HepG2 (cell line): ENCODE data around the gene CNTFR. TPM values are rescaled to one million over a fixed set of nuclear protein-coding genes. Genes with fewer than 3 reads are reported as not detected.

Experiments used
- BORCS8-MEF2B ChIP-seq: sonication (generic); formaldehyde crosslinking; IDR thresholded peaks from 2 replicates; pipeline ENCODE4 v1.8.0; 2022; ENCODE audit warnings: mild to moderate bottlenecking, missing genetic modification reagents
- CBFB ChIP-seq: sonication (generic); formaldehyde crosslinking; IDR thresholded peaks from 2 replicates; pipeline ENCODE4 v1.4.0; 2020; ENCODE audit warnings: missing genetic modification reagents
- CREB1 ChIP-seq, 2 experiments: fragments of 450-650 bp in 1 of 2; IDR thresholded peaks; 2 replicates each; pipeline ENCODE4 v1.6.1; 2016 to 2017; ENCODE audit warnings: control low read depth in 1 of 2, mild to moderate bottlenecking in 1 of 2, missing compliant biosample characterization in 1 of 2, missing genetic modification characterization in 1 of 2
- DZIP1 ChIP-seq: sonication (generic); formaldehyde crosslinking; IDR thresholded peaks from 2 replicates; pipeline ENCODE4 v1.5.0; 2020; ENCODE audit warnings: mild to moderate bottlenecking, missing genetic modification reagents
- GABPB1 ChIP-seq: IDR thresholded peaks from 2 replicates; pipeline ENCODE4 v1.6.1; 2016; ENCODE audit warnings: mild to moderate bottlenecking, missing genetic modification reagents, moderate library complexity, missing compliant biosample characterization
- HMGXB4 ChIP-seq, 2 experiments: sonication (generic) in 1 of 2; formaldehyde crosslinking in 1 of 2; IDR thresholded peaks; 2 replicates each; pipeline versions ENCODE4 v1.4.0 to v1.6.1; 2018 to 2020; ENCODE audit warnings: missing genetic modification reagents in 2 of 2, borderline replicate concordance in 1 of 2, low read depth in 1 of 2, mild to moderate bottlenecking in 1 of 2, missing biosample characterization in 1 of 2
- HOXA3 ChIP-seq: sonication (generic); formaldehyde crosslinking; IDR thresholded peaks from 2 replicates; pipeline ENCODE4 v1.5.0; 2020; ENCODE audit warnings: missing genetic modification reagents
- LCORL ChIP-seq, 2 experiments: fragments of 450-650 bp in 1 of 2; sonication (generic) in 1 of 2; formaldehyde crosslinking in 1 of 2; IDR thresholded peaks; 2 replicates each; pipeline versions ENCODE4 v1.5.0 to v1.6.1; 2017 to 2020; ENCODE audit warnings: antibody characterized with exemption in 1 of 2, missing genetic modification reagents in 1 of 2
- NCOA5 ChIP-seq: sonication (generic); formaldehyde crosslinking; IDR thresholded peaks from 2 replicates; pipeline ENCODE4 v1.4.0; 2020; ENCODE audit warnings: missing genetic modification reagents
- POLR2AphosphoS5 ChIP-seq: IDR thresholded peaks from 2 replicates; pipeline ENCODE4 v1.6.1; 2012; ENCODE audit warnings: low read depth, low read length
- SPEN ChIP-seq: sonication (generic); formaldehyde crosslinking; IDR thresholded peaks from 2 replicates; pipeline ENCODE4 v1.5.1; 2020; ENCODE audit warnings: low read depth, mild to moderate bottlenecking, missing genetic modification reagents
- ZNF276 ChIP-seq: sonication (generic); formaldehyde crosslinking; IDR thresholded peaks from 2 replicates; pipeline ENCODE4 v1.4.0; 2020; ENCODE audit warnings: mild to moderate bottlenecking, low read depth, missing genetic modification reagents
- ZNF296 ChIP-seq: sonication (generic); formaldehyde crosslinking; conservative IDR thresholded peaks from 2 replicates; pipeline ENCODE4 v1.5.0; 2020; ENCODE audit warnings: mild to moderate bottlenecking, missing genetic modification reagents
- ZNF691 ChIP-seq: sonication (generic); formaldehyde crosslinking; IDR thresholded peaks from 2 replicates; pipeline ENCODE4 v1.4.0; 2020; ENCODE audit warnings: missing genetic modification reagents, low read depth, mild to moderate bottlenecking, borderline replicate concordance
- ZNF800 ChIP-seq: sonication (generic); formaldehyde crosslinking; IDR thresholded peaks from 2 replicates; pipeline ENCODE4 v1.4.0; 2020; ENCODE audit warnings: missing genetic modification reagents
- polyA plus RNA-seq, 8 experiments: library from polyadenylated mRNA; depleted of rRNA in 3 of 8; stranded (reverse) in 7 of 8; unstranded in 1 of 8; fragments of >200 nt; fragmentation: Illumina TruSeq in 4 of 8; extraction: Trizol in 4 of 8; gene quantifications; 2 replicates each; pipeline versions ENCODE4 v1.2.1 to v1.2.3, GENCODE V29; 2011 to 2016; ENCODE audit warnings: low read depth in 4 of 8, missing spikeins in 1 of 8, mixed read lengths in 1 of 8; ENCODE audit not compliant: insufficient read depth in 1 of 8
- total RNA-seq, 5 experiments: library from RNA; depleted of rRNA; stranded (reverse); fragments of >200 nt; fragmentation: Illumina TruSeq; extraction: Trizol; gene quantifications; 2 replicates each; pipeline ENCODE4 v1.2.3, GENCODE V29; 2016; ENCODE audit warnings: low read depth in 1 of 5

CNTFR gene
- total and polyA plus RNA-seq, 2 of the 13 experiments (the other 11 are each of a cell fraction or from before 2014, with no cell fraction given), result not detected

- TF ChIP-seq HMGXB4 (CRISPR knock-in tag; IDR thresholded peaks at IDR 0.05; ENCODE audit: borderline replicate concordance in 1 of 2, low read depth in 1 of 2) (peak; percentile 48 to 59; a peak in 1 of 4 replicates), SPEN (peak; percentile 16; the same call in 1 of the 2 replicates), BORCS8-MEF2B (CRISPR knock-in tag) (0 out of 2 replicates have a peak, but pooled peaks have one; percentile 49), ZNF800 (CRISPR knock-in tag) (peak; percentile 94), LCORL (IDR thresholded peaks at IDR 0.05) (no peak), LCORL (CRISPR knock-in tag; IDR thresholded peaks at IDR 0.05) (peak; percentile 61), ZNF691 (CRISPR knock-in tag) (0 out of 2 replicates have a peak, but pooled peaks have one; percentile 44), HOXA3 (CRISPR knock-in tag) (peak; percentile 42; the same call in 1 of the 2 replicates), ZNF296 (CRISPR knock-in tag) (no peak), POLR2AphosphoS5 (no peak), NCOA5 (no peak), CBFB (CRISPR knock-in tag) (peak; percentile 42; the same call in 1 of the 2 replicates), ZNF276 (CRISPR knock-in tag) (no peak), CREB1 (IDR thresholded peaks at IDR 0.05) (no peak), CREB1 (CRISPR knock-in tag; IDR thresholded peaks at IDR 0.05) (no peak), DZIP1 (CRISPR knock-in tag) (no peak), GABPB1 (CRISPR knock-in tag) (peak; percentile 54; the same call in 1 of the 2 replicates)
These were observed 1.9 kb upstream of the CNTFR start (continued) for GRCh38 chr9:34591248-34591916.
